HL-60/S4 (cell line): Measurements from ENCODE around the gene C2CD4A.

ENCODE experiments used
- in situ Hi-C: fragments of 300-500 bp; cut with MboI; formaldehyde crosslinking; loops from 2 replicates; pipeline ENCODE4 v1.14.3; 2022; ENCODE audit warnings: low sequenced_read_pairs

Gene C2CD4A

DNA sequence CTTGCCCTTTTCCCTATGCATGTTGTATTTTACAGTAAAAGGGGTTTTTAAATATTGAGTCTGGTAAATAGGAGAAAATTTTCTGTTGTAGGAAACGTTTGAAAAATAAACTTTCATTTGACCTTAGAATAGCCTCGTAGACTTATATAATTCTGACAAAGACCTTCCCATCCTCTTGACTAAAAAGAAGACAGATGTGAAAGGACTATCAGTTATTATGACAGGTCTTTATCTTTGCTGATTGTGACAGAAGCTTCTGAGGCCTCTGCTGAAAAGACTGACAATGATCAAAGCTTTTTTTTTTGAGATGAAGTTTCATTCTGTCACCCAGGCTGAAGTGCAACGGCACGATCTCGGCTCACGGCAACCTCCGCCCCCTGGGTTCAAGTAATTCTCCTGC, 24.2 kb downstream of the C2CD4A start:
- in situ Hi-C loops = no loop called here

GRCh38 chr15:62093809-62094208, 27.0 kb downstream of the C2CD4A start:
- in situ Hi-C loops = no loop called here

DNA sequence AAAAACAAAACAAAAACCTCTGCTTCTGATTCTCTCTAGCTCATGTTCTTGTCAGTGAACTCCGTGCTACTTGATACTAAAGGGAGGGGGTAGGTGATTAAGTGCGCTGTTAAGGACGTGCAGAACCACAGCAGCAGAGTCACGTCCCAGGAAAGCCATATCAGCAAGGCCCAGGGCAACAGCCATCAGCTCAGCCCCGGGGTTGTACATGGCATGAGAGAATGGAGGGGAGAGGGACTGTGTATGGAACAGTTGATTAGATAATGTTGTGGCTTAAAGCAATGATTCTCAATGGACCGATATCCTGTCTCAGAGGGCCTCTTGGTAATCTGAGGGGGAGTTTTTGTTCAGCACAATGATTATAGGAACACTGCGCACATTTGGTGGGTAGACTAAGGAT, 27.6 kb downstream of the C2CD4A start:
- in situ Hi-C loops = no loop called here

DNA sequence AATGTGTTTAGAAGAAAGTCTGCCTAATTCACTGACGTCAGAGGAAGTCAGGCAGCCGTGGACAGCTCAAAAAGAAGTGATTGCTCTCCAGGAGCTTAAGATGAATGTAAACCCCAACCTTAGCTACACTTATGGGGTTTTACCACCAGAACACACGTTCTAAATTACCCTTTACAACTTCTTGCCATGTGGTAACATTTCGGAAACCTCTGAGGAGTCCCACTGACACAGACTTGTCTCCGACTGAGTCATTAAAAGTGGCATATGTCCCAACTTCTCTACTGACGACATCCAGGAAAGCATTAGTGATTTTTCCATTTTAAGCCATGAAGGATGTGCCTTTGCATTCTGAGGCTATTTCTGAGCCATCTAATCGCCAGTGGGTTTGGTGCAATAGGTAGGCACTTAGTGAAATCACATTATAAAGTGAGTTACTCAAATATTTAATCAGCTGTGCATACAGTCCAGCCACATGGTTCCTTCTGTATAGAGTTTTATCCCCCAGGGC, 32.4 kb downstream of the C2CD4A start:
- in situ Hi-C loops = no loop called here

- in situ Hi-C loops = no loop called here
Measured at GRCh38 chr15:62103431-62103830, 36.7 kb downstream of the C2CD4A start.

- in situ Hi-C loops = no loop called here
Measured at GRCh38 chr15:62104401-62104800, 37.6 kb downstream of the C2CD4A start.

DNA sequence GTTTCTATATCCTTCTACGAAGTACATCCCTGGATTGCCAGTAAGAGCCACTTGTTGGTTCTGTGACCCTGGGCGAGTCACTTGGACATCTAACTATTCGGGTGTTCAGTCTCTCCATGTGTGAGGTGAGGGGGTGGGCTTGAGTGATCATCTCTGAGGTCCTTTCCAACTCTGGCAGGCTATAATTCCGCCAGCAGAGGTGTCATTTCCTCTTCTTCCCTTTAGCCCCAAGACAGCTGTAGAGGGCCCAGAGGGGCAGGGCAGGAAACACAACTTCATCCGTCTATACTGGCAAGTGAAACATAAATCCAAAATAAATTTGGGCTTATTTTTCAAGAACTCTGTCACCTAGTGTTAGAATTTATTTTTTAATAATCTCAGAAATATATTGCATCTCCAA, 38.1 kb downstream of the C2CD4A start:
- in situ Hi-C loops = no loop called here

DNA sequence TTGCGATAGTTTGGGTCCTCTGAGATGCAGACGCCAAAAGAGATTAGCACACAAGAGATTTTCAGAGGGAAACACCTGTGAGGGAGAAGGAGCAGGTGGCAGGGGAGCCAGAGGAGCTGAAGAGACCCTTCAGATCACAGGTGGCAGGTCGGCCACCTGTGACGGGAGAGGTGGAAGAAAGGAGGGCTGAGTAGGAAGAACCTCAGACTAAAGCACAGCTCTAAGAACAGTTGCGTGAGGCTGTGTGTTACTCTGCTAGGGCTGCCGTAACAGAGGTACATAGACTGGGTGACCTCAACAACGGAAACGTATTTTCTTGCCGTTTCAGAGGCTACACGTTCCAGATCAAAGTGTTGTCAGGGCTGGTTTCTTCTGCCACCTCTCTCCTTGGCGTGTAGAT, 38.5 kb downstream of the C2CD4A start:
- in situ Hi-C loops = no loop called here

GRCh38 chr15:62106096-62106495, 39.3 kb downstream of the C2CD4A start:
- in situ Hi-C loops = no loop called here

DNA sequence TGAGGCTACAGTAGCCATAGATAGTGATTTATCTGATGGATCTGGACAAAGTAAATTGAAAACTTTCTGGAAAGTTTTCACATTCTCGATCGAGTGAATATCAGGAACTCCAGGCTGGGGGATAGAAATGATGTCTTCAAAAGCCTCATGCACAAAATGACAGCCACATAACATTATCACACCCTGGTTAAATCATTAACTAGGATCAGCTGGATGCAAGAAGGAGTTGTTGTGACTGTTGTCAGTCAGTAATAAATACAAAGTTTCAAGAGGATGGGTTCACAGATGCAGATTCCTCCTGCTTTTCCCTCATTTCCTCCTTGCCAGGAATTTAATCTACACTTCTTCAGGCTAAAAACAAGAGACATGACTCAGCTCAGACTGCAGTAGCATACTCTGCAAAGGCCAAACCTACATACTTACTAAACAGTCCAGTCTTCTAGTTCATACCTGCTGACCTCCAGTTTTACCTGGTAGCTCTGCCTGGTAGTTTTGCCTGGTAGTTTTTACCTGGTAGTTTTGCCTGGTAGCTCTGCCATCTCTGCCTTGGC, 40.9 kb downstream of the C2CD4A start:
- in situ Hi-C loops = no loop called here

DNA sequence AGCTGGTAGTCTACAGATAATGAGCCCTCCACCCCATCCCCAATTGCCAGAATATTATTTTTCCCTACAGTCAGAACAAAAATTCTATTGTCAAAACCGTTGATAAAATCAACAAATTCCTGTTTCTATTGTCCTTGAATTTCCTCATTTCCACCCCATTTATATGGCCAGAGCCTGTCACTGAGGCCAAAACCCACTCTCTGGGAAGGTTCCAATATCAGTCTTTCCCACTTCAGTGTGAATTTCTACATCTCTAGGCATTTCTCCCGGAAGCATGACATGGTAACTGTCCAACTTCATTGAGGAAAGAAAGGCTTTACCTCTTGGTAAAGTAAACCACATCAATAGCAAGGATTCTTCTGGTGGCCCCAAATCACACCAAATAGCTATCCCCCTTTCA, 41.6 kb downstream of the C2CD4A start:
- in situ Hi-C loops = no loop called here

- in situ Hi-C loops = no loop called here
Measured at GRCh38 chr15:62109437-62109836, 42.7 kb downstream of the C2CD4A start.

DNA sequence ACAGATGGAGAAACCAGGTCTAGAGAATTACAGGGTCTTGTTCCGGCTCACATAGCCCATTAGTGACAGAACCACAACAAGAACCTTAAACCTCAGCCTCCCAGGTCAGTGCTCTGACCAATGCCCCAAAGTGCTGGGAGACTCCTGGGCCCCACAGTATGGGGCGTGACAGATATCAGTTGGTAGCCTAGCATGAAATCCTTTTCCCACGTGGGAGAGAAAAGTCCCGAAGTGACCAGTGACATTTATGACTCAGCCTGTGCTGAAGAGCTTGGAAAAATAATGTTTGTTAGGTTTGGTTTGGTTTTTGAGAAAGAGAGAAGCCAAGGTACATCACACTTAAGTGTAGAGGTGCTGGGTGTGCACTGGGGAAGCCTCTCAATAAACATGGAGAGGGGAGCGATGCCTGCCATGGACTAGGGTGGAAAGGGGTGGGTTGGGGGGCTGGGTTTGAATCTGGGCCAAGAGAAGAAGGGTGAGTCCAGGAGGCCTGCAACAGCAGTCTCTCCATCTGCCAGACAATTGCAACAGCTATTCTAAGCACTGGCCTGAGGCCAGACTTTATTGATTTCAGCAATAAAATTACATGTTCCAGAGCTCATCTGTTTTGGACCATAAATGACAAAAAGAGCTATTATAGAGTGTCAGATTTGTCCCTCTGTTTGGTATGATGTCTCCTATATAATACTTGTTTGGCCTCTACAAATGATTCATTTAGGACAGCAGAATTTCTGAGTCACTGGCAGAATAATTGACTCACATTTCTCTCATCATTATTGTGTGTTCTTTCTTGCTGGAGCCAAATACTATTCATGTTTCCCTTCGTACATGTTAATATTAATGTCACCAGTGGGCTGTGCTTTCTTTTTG, 43.4 kb downstream of the C2CD4A start:
- in situ Hi-C loops = no loop called here

DNA sequence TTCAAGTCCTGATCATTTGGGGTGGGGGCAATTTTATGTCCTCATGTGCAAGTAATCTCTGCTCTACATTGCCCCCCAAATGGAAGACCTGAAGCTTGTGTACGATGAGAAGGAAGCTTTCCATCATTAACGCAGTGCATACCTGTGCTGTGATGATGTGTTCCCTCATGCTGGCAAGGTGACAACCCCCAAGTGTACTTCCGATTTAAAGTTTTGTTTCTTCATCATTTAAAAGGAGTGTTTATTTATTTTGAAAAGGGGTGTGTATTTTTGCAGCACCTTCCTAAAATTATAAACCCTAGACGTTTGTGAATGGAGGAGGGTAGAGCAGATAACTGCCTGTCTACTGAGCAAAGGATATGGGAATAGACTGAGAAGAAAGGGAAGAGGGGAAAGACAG, 45.3 kb downstream of the C2CD4A start:
- in situ Hi-C loops = no loop called here

DNA sequence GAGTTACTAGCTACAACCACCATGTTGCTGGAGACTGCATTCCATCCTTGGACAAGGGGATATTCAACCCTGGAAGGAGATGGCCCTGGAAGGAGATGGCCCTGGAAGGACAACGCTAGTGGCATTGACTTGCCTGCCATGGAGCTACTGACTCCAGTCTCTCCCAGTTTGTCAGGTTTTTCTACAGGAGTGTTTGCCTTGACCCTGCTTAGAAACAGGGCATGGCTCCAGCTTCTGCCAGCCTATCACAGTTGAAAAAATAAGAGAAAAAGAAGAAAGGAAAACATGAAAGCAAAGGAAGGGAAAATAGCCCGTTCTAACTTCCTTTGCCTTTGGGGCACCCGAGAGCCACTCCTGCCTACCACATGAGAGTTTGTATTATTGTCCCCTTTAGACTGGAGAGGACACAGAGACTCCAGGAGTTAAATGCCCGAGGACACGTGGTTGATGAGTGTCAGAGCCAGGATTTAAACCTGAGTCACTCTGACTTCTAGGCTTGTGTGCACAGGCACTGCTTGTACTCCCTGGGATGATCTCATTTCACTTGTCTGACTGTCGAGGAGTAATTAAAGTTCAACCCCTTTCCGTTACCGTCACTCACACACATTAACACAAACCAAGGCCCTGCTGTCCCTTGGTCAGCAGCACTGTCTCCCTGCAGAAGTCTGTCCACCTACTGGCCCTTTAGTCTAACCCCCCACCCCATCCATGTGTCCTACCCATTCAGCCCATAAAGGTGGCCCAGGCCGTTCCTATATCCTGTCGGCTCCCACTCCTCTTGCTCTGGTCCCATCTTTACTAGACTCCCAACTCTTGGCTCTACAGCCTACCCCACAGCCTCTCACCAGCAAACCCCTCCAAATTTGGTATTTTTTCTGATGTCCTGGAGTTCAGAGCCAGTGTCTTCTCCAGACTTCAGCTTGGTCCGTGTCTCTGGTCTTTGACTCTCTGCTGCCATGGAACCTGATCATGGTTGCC, 46.1 kb downstream of the C2CD4A start:
- in situ Hi-C loops = no loop called here

DNA sequence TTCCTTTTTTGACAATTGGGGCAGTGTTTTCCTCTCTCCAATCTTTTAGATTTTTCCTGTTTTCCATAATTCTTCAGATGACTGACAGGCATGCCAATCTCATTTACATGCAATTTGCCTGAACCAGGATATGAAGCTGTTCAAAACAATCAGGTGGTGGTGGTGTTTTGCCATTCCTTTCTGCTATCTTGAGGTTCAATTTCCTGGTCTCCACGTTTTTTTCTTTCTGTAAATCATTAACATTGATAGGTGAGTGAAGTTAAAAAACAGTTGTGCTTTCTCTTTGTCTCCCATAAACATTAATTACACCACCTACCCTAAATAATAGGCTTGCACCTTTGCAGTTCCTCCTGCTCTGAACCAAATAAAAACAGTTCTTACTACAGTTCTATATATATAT, 49.1 kb downstream of the C2CD4A start:
- in situ Hi-C loops = no loop called here

GRCh38 chr15:62118520-62119226, 51.9 kb downstream of the C2CD4A start:
- in situ Hi-C loops = no loop called here

DNA sequence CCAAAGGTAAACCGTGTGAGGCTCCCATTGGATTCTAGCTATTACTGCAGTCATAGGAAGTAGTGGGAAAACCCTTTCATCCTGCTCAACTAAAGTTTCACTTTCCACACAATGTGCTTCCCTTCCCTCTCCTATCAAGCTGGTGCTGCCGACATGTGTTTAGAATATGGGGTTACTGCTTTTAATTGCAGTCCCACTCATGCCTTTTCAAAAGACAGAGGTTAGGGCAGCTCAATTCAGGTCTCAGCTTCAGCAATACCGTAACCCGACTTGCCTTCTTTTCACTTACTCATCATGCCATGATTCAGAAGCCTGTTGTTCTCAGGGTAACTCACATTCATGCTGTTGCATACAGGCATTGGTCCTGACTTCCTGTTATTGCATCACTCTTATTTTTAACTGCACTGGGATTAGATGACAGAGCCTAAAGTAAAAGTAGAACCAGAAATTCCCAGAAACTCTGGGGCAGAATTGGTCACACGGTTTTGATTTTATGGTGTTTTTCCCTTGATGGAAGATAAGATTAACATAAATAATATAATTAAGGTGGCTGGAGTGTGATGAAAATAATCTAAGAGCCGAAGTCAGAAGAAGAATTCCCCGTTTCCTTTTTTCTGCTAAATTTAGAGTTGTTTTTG, 52.6 kb downstream of the C2CD4A start:
- in situ Hi-C loops = no loop called here

GRCh38 chr15:62119874-62120273, 53.1 kb downstream of the C2CD4A start:
- in situ Hi-C loops = no loop called here
